HG03108 (cell line): ENCODE data around the gene TPPP2.
A peak's percentile ranks its signal among the peaks of the same experiment; 100 is the strongest.
"Not testable (repeated sequence)": the region's sequence is repeated elsewhere in the genome, so short reads cannot be mapped to it uniquely, and the experiment has no call there.

Experiments
- ATAC-seq: cut with Tn5 transposase; IDR thresholded peaks from one replicate; pipeline ENCODE4 v1.9.1; 2021; ENCODE audit warnings: moderate library complexity; ENCODE audit not compliant: unreplicated experiment

The TPPP2 gene

GRCh38 chr14:21029917-21030316, at the start of gene TPPP2:
TPPP2 (plus strand) TSS chr14:21030217; CDS start chr14:21030582, 365 bp downstream.
- no peak for ATAC-seq

GRCh38 chr14:20980906-20981305, 49.1 kb upstream of the TPPP2 start:
- ATAC-seq, result no peak

GRCh38 chr14:20982646-20983369, 47.2 kb upstream of the TPPP2 start:
- ATAC-seq, result no peak

GRCh38 chr14:20985650-20986049, 44.4 kb upstream of the TPPP2 start:
- not testable (repeated sequence) for ATAC-seq

GRCh38 chr14:20986811-20987210, 43.2 kb upstream of the TPPP2 start:
- ATAC-seq, result no peak

- no peak for ATAC-seq
Measured at GRCh38 chr14:20988717-20989470, 41.1 kb upstream of the TPPP2 start.

GRCh38 chr14:20989471-20989786, 40.6 kb upstream of the TPPP2 start:
- no peak for ATAC-seq

- ATAC-seq, result peak; percentile 93
Measured at GRCh38 chr14:20989787-20990600, 40.0 kb upstream of the TPPP2 start, which contains the start of gene METTL17. METTL17 (plus strand) TSS chr14:20989980; CDS start chr14:20990003, 23 bp downstream.

GRCh38 chr14:20996521-20996920, 33.5 kb upstream of the TPPP2 start:
- no peak for ATAC-seq

- ATAC-seq, result no peak
Measured at GRCh38 chr14:20997115-20997514, 32.9 kb upstream of the TPPP2 start.

- no peak for ATAC-seq
Measured at GRCh38 chr14:20997564-20997963, 32.5 kb upstream of the TPPP2 start.

GRCh38 chr14:20998139-20998538, 31.9 kb upstream of the TPPP2 start:
- ATAC-seq, result no peak

- no peak for ATAC-seq
Measured at GRCh38 chr14:20998674-20999366, 31.2 kb upstream of the TPPP2 start, which contains the start of gene SLC39A2. SLC39A2 (plus strand) TSS chr14:20999293; CDS start chr14:20999447, 154 bp downstream.

- no peak for ATAC-seq
Measured at GRCh38 chr14:20999591-20999990, 30.4 kb upstream of the TPPP2 start.

GRCh38 chr14:21001218-21001617, 28.8 kb upstream of the TPPP2 start:
- ATAC-seq, result no peak

- ATAC-seq, result no peak
Measured at GRCh38 chr14:21003788-21004346, 26.1 kb upstream of the TPPP2 start.

GRCh38 chr14:21009721-21010120, 20.3 kb upstream of the TPPP2 start:
- not testable (repeated sequence) for ATAC-seq

- ATAC-seq, result no peak
Measured at GRCh38 chr14:21011136-21011535, 18.9 kb upstream of the TPPP2 start.

- peak; percentile 54 for ATAC-seq
Measured at GRCh38 chr14:21014761-21015190, 15.2 kb upstream of the TPPP2 start.

- no peak for ATAC-seq
Measured at GRCh38 chr14:21015312-21015711, 14.7 kb upstream of the TPPP2 start.
